Measurements from ENCODE around the gene ETV3.

- TF ChIP-seq CTCF (IDR thresholded peaks at IDR 0.05; ENCODE audit: borderline replicate concordance, extremely low read depth, low read length, poor library complexity, severe bottlenecking): no peak
- no peak for TF ChIP-seq EZH2 (IDR thresholded peaks at IDR 0.05; ENCODE audit: borderline replicate concordance, low read depth, low read length, severe bottlenecking)
These were observed 23.7 kb upstream of the ETV3 start for GRCh38 chr1:157161901-157162300.

Data from DND-41 (cell line).